HepG2 (cell line): ENCODE data around the gene INO80C. TPM values are rescaled to one million over a fixed set of nuclear protein-coding genes. Genes with fewer than 3 reads are reported as not detected.

Source experiments
- BCL3 ChIP-seq: sonication (generic); formaldehyde crosslinking; IDR thresholded peaks from 2 replicates; pipeline ENCODE4 v1.5.1; 2020; ENCODE audit warnings: mild to moderate bottlenecking, missing genetic modification reagents, moderate library complexity
- E2F1 ChIP-seq: sonication (generic); formaldehyde crosslinking; IDR thresholded peaks from 2 replicates; pipeline ENCODE4 v1.5.0; 2020; ENCODE audit warnings: missing genetic modification reagents
- FOSL1 ChIP-seq: sonication (generic); formaldehyde crosslinking; IDR thresholded peaks from 2 replicates; pipeline ENCODE4 v1.9.0; 2021; ENCODE audit warnings: missing genetic modification reagents, borderline replicate concordance
- HIC2 ChIP-seq: sonication (generic); formaldehyde crosslinking; IDR thresholded peaks from 2 replicates; pipeline ENCODE4 v1.9.0; 2022; ENCODE audit warnings: low read depth, missing genetic modification reagents
- JUNB ChIP-seq: sonication (generic); formaldehyde crosslinking; IDR thresholded peaks from 2 replicates; pipeline ENCODE4 v1.8.0; 2022; ENCODE audit warnings: missing genetic modification reagents, mild to moderate bottlenecking, borderline replicate concordance
- NFKB2 ChIP-seq: sonication (generic); formaldehyde crosslinking; IDR thresholded peaks from 2 replicates; pipeline ENCODE4 v1.4.0; 2020; ENCODE audit warnings: missing genetic modification reagents, borderline replicate concordance
- PATZ1 ChIP-seq: sonication (generic); formaldehyde crosslinking; IDR thresholded peaks from 2 replicates; pipeline ENCODE4 v1.4.0; 2020; ENCODE audit warnings: missing genetic modification reagents
- PRDM4 ChIP-seq: sonication (generic); formaldehyde crosslinking; IDR thresholded peaks from 2 replicates; pipeline ENCODE4 v1.9.0; 2021; ENCODE audit warnings: missing genetic modification reagents, borderline replicate concordance
- TBX3 ChIP-seq: fragments of 450-650 bp; IDR thresholded peaks from 2 replicates; pipeline ENCODE4 v1.6.1; 2017; ENCODE audit warnings: antibody characterized with exemption, mild to moderate bottlenecking, inconsistent platforms, borderline replicate concordance
- ZNF597 ChIP-seq: sonication (generic); formaldehyde crosslinking; IDR thresholded peaks from 2 replicates; pipeline ENCODE4 v1.5.0; 2020; ENCODE audit warnings: missing genetic modification reagents
- polyA plus RNA-seq, 8 experiments: library from polyadenylated mRNA; depleted of rRNA in 3 of 8; stranded (reverse) in 7 of 8; unstranded in 1 of 8; fragments of >200 nt; fragmentation: Illumina TruSeq in 4 of 8; extraction: Trizol in 4 of 8; gene quantifications; 2 replicates each; pipeline versions ENCODE4 v1.2.1 to v1.2.3, GENCODE V29; 2011 to 2016; ENCODE audit warnings: low read depth in 4 of 8, missing spikeins in 1 of 8, mixed read lengths in 1 of 8; ENCODE audit not compliant: insufficient read depth in 1 of 8
- total RNA-seq, 5 experiments: library from RNA; depleted of rRNA; stranded (reverse); fragments of >200 nt; fragmentation: Illumina TruSeq; extraction: Trizol; gene quantifications; 2 replicates each; pipeline ENCODE4 v1.2.3, GENCODE V29; 2016; ENCODE audit warnings: low read depth in 1 of 5

INO80C gene
- total and polyA plus RNA-seq, 2 of the 13 experiments (the other 11 are each of a cell fraction or from before 2014, with no cell fraction given): 8.2 to 15.4 TPM

GRCh38 chr18:35497370-35498197, at the start of gene INO80C (continued):
- no peak for TF ChIP-seq JUNB (CRISPR knock-in tag)
- TF ChIP-seq HIC2 (CRISPR knock-in tag): peak; percentile 17; the same call in 1 of the 2 replicates
- no peak for TF ChIP-seq PRDM4 (CRISPR knock-in tag)
- TF ChIP-seq NFKB2 (CRISPR knock-in tag): peak; percentile 90
- peak; percentile 83 for TF ChIP-seq E2F1 (CRISPR knock-in tag)
- no peak; the same call in none of the 2 replicates for TF ChIP-seq PATZ1 (CRISPR knock-in tag)
- TF ChIP-seq FOSL1 (CRISPR knock-in tag): no peak
- TF ChIP-seq ZNF597 (CRISPR knock-in tag): no peak
- TF ChIP-seq BCL3 (CRISPR knock-in tag): peak; percentile 60; the same call in 1 of the 2 replicates
- TF ChIP-seq TBX3: peak; percentile 39; the same call in 1 of the 2 replicates
